GM18868 (cell line): Measurements from ENCODE around the gene CMTM1.

Experiments
- ATAC-seq: cut with Tn5 transposase; IDR thresholded peaks from one replicate; pipeline ENCODE4 v1.9.1; 2021; ENCODE audit warnings: mild to moderate bottlenecking, moderate library complexity; ENCODE audit not compliant: unreplicated experiment

Gene CMTM1

GRCh38 chr16:66566051-66566901 is at the start of gene CMTM1:
CMTM1 (plus strand) TSS chr16:66566439; CDS start chr16:66566514, 75 bp downstream.
- no peak for ATAC-seq

- ATAC-seq: no peak
Observed at GRCh38 chr16:66516509-66516807, 49.8 kb upstream of the CMTM1 start.

DNA sequence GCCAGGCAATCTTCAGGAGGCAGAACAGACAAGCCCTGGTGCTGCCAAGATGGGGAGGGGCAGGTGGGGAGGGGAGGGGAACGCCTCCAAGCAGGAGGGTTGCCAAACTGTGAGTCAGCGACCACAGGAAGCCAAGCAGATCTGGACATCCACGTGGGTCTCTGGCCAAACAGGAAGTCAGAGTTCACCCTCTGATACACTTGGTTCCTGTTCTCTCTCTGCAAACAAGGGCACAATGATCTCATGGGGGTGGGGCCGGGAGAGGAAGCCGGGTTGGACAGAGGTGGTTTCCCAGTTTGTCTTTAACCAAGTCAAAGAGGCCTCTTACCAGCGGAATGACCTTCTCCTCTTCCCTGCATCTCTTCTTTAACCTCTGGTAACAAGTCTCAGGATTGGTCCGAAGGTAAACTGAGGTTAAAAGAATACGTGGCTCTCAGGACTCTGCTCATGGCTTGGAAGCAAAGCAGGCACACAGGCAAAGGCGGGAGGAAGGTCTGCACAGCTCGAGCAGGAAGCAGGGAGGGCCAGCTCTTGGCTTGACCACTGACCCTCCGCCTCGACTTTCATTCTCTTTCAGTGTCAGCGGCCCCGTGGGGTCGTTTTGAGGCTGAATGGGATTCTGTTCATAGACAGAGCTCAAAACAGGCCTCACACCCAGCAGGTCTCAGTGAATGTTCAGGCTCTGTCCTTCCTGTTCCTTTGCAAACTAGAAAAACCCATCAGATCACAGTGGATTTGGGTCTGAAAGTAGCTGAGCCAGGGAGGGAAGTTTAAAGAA is 49.2 kb upstream of the CMTM1 start:
- ATAC-seq: peak; percentile 98

DNA sequence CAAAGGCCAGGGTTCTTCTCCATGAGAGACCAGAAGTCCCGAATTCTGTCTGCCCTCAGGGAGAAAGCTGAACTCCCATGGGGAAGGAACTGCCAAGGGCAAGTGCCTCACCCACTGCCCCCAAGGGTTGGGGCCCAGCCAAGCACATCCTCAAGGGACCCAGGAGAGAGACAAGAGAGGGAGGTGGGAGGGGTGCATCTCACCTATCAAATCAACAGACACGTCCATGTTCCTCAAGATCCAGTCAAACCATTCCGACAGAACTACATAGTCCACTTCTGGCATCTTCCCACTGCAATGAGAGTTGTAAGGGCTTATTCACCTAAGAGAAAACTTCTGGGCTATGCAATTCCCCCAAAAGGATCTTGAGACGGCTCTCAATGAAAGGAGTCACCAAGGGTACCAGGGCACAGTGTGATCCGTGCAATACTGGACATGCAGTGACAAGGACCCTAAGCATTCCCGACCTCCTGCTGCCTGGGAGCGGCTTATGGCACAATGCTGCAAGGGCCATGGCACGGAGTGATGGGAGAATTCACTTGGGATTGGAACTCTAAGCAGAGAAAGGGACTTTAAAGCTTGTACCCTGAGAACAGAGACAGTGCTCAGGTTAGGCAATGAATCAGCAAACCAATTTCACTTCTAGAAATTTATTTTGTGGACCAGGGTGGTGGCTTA is 48.5 kb upstream of the CMTM1 start:
- no peak for ATAC-seq

DNA sequence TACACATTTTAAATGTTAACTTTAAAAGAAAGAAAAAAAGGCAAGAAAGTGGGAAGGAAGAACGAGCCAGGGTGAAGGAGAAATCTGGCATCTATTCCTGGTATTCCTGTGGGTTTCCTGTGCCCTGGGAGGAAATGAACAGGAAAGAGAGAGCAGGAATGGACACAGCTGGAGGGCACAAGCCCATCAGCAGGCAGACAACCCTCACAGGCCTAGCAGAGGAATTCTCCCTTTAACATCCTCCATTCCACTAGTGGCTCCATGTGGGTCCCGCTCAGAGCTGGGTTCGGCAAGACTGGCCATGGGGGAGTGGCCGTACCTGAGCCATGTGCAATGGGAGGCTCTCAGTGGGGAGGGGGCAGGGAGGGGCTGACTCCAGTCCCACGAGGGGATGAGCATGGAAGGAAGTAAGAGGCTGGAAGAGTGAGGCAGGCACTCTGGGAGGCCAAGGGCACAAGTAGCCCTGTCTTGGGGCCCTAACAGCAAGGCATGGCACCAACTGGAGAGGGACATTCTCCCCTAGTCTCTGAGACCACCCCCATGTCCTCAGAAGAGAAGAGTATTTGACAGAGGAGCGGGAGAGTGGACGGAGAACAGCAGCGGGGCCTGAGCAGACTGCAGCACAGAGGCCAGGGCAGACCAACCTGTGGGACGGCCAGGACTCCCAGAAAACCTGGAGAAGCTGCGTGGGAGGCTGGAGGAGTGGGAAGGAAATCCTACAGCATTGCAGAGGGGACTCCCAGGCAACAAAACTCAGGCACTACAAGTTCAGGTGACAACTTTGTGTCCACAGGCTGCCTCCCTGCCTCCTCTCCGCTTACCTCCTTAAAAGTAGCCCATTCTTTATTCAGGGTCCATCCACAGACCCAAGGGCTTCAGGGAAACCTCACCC is 46.5 kb upstream of the CMTM1 start:
- no peak for ATAC-seq

- ATAC-seq: no peak
Observed at GRCh38 chr16:66520406-66521170, 45.7 kb upstream of the CMTM1 start.

DNA sequence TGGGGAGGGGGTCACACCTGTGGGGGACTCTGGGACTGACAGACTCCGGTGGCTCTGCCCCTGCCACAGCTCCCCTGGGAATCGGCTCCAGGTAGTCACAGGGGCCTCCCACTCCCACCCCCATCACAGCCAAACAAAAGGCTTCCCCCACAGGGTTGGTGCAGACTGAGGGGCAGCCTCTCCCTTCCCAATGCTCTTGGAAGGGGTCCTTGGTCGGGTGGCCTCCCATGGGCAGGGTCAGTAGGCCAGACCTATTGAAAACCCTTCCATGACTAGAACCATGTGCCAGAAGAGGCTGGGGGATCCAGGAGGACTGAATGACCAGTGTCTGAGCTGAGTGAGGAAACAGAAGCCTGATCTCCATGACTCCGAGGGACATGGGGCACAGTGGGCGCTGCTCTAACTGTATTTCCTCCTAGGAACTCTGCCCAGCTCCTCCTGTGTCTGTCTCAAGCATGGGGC is 45.0 kb upstream of the CMTM1 start:
- ATAC-seq: no peak

GRCh38 chr16:66521951-66522771 is 44.1 kb upstream of the CMTM1 start:
- peak; percentile 75 for ATAC-seq

DNA sequence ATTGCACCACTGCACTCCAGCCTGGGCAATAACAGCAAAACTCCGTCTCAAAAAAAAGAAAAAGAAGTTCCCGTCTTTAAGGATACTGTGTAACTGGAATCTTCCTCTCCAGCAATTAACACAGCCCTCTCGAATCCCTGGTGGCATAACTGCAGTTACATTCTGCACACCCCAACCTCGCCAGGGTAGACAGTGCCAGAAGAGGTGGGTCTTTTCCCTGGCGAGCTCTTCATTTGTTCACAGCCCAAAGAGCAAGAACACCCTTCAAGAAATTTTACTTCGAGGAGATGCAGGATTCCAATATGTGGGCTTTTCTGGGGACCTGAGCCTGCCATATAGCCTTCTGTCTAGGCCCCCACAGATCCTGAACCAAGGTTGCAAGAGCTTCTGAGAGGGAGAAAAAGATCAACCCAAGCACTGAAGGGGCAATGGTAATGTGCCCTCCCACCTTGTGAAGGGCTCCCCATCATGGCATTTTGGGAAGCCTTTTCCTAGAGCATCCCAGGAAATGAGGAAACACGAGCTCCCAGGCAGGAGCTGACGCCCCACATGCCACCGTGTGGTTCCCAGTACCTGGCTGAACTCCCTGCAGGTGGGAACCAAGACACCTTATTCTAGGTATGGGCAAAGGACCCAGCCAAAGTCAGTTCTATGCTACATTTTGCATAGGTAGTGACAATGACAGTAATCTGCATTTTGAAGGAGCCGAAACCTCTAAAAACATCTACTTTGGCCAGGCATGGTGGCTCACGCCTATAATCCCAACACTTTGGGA is 43.2 kb upstream of the CMTM1 start:
- ATAC-seq: no peak

DNA sequence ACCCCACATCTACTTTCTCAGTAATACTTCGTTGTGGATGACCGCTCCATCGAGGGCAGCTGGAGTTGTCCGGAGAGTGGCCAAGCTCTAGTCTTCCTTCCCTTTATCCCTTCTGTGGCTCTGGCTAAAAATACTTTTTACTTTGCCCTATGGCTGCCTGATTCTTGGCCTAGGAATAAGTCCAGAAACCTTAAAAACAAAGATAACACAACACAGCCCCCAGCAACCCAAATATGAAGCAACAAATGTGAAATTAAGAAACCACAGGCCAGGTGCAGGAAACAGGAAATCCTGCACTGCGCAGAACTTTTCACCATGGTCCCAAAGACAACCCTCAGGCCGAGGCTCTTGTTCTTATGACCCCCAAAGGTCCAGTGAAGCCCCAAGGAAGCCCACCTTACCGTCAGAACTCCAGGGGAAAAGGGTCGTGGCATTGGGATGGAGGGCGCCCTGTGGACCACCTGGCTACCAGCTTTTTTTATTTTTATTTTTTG is 42.3 kb upstream of the CMTM1 start:
- ATAC-seq: no peak

DNA sequence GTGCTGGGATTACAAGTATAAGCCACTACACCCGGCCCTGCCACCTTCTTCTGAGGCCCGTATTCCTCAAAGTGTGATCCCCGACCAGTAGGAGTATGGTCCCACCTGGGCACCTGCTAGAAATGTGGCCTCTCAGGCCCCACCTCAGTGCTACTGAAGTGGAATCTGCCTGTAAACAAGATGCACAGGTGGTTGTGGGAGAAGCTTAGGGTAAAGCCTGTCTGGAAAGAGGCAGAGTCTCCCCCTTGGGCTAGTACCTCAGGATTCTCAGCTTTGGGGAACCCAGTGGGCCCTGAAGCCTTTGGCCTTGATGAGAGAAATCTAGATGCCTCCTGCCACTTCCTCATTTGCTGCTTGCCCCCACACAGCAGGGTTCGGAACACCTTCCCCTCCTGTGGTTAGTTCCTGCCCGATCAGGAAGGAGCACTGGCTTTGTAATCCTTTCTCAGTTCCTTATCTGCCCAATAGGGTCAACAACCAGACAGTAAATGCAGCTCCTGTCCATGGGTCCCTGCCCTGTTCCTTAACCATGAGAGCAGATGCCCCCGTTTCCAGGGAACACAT is 41.6 kb upstream of the CMTM1 start:
- peak; percentile 69 for ATAC-seq

DNA sequence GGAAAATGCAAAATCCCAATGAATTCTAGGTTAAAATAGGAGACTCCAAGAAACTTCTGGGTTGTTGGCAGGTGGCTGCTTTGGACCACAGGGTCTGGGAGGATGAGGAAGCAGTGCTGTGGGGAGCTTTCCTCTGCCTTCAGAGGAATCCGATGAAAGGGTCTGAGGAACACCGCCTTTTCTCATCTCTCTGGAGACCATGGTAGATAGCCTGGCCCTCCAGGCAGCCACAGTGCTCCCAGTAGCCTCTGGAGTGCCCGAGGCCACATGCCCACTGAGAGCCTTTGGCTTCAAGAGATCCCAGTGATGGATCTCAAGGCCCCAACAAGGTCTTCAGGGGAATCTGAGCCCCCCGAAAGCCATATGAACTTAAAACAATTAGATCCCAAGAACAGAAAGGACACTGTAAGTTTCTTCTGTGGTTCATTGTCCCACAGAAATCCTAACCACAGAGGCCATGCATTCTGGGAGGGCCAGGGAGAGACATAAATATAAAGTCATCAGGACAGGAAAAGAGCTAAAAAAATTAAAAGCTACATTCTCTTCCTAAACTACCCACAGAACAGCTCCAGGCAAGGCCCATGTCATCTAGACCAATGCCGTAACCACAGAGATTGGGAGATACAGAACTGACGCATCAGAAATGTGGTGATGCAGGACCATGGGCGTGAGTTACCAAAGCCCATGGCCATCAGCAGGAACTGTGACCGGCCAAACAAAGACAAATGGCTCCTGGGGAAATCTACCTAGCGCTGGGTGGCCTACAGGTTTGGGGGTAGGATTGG is 40.7 kb upstream of the CMTM1 start:
- no peak for ATAC-seq

GRCh38 chr16:66528294-66528693 is 37.9 kb upstream of the CMTM1 start:
- ATAC-seq: no peak

DNA sequence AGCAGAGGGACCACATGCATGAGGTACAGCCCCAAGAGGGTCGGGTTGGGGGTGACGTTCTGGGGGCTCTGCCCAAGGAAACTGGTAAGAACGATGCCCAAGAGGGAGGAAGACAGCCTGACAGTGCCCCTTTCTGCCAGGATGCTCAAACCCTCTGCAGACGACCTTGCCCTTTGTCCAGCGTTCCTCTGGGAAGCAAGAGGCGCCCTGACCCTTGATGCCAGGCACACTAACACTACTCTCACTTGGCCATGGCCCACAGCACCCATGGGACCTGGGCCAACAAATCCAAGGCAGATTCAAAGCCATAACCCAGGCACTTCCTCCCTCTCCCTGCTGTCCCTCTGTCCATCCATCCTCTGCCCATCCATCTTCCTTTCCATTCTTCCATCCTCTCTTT is 36.8 kb upstream of the CMTM1 start:
- no peak for ATAC-seq

DNA sequence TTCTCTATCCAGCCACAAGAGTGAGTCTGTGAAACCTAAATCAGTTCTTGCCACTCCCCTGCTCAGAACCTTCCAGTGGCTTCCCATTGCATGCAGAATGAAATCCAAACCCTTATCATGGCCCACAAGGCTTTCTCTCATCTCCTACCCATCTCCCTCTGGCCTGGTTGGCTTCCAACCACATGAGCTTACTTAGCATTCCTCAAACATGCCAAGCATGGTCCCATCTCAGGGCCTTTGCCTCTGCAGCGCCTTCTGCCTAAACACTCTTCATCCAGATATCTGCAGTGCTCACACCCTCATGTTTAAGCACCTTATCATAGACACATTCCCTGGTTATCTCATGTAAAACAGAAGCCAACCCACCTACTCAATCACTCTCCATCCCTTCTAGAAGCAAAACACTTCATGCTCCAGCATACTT is 31.9 kb upstream of the CMTM1 start:
- ATAC-seq: no peak

DNA sequence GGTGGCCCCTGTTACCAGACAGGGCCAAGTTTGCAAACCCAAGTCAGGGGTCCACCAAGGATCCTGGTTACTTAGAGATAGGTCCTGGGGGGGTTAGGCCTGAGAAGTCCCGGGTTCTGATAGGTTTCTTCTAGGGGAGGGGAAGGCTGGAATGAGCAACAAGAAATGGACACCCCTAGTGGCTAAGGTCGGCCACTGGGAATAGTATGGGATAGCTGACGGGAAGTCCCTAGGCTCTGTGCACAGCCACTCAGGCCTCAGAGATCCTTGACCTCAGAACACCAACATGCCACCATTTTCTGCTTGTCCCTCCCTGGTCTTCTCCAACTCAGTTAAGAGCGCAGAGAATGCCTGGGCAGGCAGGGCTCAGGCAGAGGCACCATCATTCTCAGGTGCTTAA is 29.7 kb upstream of the CMTM1 start:
- no peak for ATAC-seq

DNA sequence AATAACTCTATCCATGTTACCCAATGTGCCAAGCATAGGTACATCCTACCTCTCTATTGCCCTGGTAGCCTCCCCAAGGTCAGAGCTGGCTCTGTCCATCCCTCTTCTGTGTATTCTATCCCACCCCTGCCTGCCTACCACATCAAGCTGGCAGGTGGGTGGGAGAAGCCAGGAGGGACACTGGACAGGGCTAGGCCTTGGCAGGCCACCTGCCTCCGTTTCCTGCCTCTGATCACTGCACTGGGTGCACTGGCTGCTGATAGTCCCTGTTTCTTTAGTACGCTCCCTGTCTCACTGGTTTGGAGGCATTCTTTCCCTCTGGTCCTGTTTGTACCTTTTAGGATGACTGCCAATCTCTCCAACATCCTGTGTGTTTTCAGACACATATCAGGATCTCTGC is 29.0 kb upstream of the CMTM1 start:
- ATAC-seq: no peak
